ENCODE results near the gene STAT3. TPM values are rescaled to one million over a fixed set of nuclear protein-coding genes. Genes with fewer than 3 reads are reported as not detected.
A peak's percentile ranks its signal among the peaks of the same experiment; 100 is the strongest.

STAT3 gene
- total and polyA plus RNA-seq, 9 of the 15 experiments (the other 6 are each of a cell fraction or from before 2014, with no cell fraction given): 90.0 to 179 (median 114) TPM

GRCh38 chr17:42322382-42323267 lies 65.6 kb downstream of the STAT3 start:
- Histone ChIP-seq H3K4me1 (replicated peaks in 1 of 2; ENCODE audit: control insufficient read depth in 2 of 2, insufficient read depth in 2 of 2, low read length in 2 of 2) (peaks cover 46 to 50% of the 10 kb centered on the region in 2 experiments), H3K4me2 (ENCODE audit: insufficient read depth, low read length) (peak overlapping the region; percentile 36; the same call in 1 of the 2 replicates), H3K4me3 (no peak overlapping the region), H3K9ac (ENCODE audit: insufficient read depth in 1 of 2, low read depth in 2 of 2, low read length in 2 of 2) (peak overlapping the region; percentile 20 to 100; a peak in 3 of 4 replicates), H3K27ac (ENCODE audit: extremely low read depth, low read depth, low read length) (peak overlapping the region; percentile 100), H3K9me1 (ENCODE audit: control insufficient read depth, insufficient read depth, low read length) (no peaks in the 10 kb centered on the region), H3K79me2 (ENCODE audit: control insufficient read depth, insufficient read depth, low read length) (peaks cover 35% of the 10 kb centered on the region), H3K36me3 (ENCODE audit: control insufficient read depth, insufficient read depth, low read length) (peaks cover 79% of the 10 kb centered on the region), H3K9me3 (replicated peaks; ENCODE audit: control insufficient read depth, insufficient read depth, low read depth, low read length) (no peaks in the 10 kb centered on the region), H2AFZ (ENCODE audit: low read depth, low read length) (no peak overlapping the region), H3K27me3 (ENCODE audit: control insufficient read depth in 2 of 2, insufficient read depth in 2 of 2, low read length in 2 of 2) (no peaks in the 10 kb centered on the region), H4K20me1 (replicated peaks; ENCODE audit: control insufficient read depth, insufficient read depth, low read length) (no peaks in the 10 kb centered on the region)
- ATAC-seq: peak; percentile 80
- in situ Hi-C loops (cut with MboI) (loop anchor here (5.0 kb wide), 2 partner anchors 80 to 205 kb away; no protein-coding TSS in a partner anchor), intact Hi-C loops (cut with micrococcal nuclease) (loop anchor here (1.0 to 5.0 kb wide), 6 partner anchors 65 to 205 kb away; partner anchors contain the start of genes ATP6V0A1 and STAT3)
- FAIRE-seq: peak; percentile 97
- peak; percentile 91 to 98 (median 93) for DNase-seq (ENCODE audit: extremely low read depth in 1 of 4, low spot score in 3 of 4)
- CTCF ChIA-PET (ENCODE audit: low intra/inter-chr PET ratio): interaction anchor here (0.6 to 3.2 kb wide), 14 partner anchors 9 to 520 kb away, joined by 3 to 46 read pairs (median 3); partner anchors contain the start of gene ATP6V0A1
- 13% methylated on average over 10 of the region's 10 CpGs for WGBS (ENCODE audit: insufficient coverage, low coverage, missing lambda C conversion rate)
- POLR2A ChIA-PET: interaction anchor here (0.6 to 1.5 kb wide), 6 partner anchors 9 to 455 kb away, joined by 3 to 6 read pairs (median 3); no protein-coding TSS in a partner anchor
- no TSS peak for BruUV-seq (replicated peaks)
- 0 out of 2 replicates have a peak, but pooled peaks have one; percentile 47 for TF ChIP-seq ZNF384 (IDR thresholded peaks at IDR 0.05; ENCODE audit: low read depth, low read length)
- TF ChIP-seq, protein P1, sequence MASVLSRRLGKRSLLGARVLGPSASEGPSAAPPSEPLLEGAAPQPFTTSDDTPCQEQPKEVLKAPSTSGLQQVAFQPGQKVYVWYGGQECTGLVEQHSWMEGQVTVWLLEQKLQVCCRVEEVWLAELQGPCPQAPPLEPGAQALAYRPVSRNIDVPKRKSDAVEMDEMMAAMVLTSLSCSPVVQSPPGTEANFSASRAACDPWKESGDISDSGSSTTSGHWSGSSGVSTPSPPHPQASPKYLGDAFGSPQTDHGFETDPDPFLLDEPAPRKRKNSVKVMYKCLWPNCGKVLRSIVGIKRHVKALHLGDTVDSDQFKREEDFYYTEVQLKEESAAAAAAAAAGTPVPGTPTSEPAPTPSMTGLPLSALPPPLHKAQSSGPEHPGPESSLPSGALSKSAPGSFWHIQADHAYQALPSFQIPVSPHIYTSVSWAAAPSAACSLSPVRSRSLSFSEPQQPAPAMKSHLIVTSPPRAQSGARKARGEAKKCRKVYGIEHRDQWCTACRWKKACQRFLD (CRISPR knock-in tag; IDR thresholded peaks at IDR 0.05): no peak
- TF ChIP-seq MAFG (tag; conservative IDR thresholded peaks at IDR 0.05): no peak
- TF ChIP-seq, protein P2, sequence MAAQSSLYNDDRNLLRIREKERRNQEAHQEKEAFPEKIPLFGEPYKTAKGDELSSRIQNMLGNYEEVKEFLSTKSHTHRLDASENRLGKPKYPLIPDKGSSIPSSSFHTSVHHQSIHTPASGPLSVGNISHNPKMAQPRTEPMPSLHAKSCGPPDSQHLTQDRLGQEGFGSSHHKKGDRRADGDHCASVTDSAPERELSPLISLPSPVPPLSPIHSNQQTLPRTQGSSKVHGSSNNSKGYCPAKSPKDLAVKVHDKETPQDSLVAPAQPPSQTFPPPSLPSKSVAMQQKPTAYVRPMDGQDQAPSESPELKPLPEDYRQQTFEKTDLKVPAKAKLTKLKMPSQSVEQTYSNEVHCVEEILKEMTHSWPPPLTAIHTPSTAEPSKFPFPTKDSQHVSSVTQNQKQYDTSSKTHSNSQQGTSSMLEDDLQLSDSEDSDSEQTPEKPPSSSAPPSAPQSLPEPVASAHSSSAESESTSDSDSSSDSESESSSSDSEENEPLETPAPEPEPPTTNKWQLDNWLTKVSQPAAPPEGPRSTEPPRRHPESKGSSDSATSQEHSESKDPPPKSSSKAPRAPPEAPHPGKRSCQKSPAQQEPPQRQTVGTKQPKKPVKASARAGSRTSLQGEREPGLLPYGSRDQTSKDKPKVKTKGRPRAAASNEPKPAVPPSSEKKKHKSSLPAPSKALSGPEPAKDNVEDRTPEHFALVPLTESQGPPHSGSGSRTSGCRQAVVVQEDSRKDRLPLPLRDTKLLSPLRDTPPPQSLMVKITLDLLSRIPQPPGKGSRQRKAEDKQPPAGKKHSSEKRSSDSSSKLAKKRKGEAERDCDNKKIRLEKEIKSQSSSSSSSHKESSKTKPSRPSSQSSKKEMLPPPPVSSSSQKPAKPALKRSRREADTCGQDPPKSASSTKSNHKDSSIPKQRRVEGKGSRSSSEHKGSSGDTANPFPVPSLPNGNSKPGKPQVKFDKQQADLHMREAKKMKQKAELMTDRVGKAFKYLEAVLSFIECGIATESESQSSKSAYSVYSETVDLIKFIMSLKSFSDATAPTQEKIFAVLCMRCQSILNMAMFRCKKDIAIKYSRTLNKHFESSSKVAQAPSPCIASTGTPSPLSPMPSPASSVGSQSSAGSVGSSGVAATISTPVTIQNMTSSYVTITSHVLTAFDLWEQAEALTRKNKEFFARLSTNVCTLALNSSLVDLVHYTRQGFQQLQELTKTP (IDR thresholded peaks at IDR 0.05; ENCODE audit: low read depth in 1 of 2, partially characterized antibody in 2 of 2): peak in 1 of 2 experiments; percentile 36
- no peak for TF ChIP-seq ARID3B (CRISPR knock-in tag; IDR thresholded peaks at IDR 0.05; ENCODE audit: borderline replicate concordance)
- no peak for TF ChIP-seq RBM34 (IDR thresholded peaks at IDR 0.05; ENCODE audit: borderline replicate concordance, insufficient read depth, low read length)
- no peak for TF ChIP-seq SRSF7 (optimal IDR thresholded peaks at IDR 0.05; ENCODE audit: low read depth, low read length)
- no peak for TF ChIP-seq ATF6 (CRISPR knock-in tag; IDR thresholded peaks at IDR 0.05)
- TF ChIP-seq MEF2D (tag; conservative IDR thresholded peaks at IDR 0.05; ENCODE audit: low read depth): no peak
